ENCODE results near the gene BCR. TPM values are rescaled to one million over a fixed set of nuclear protein-coding genes. Genes with fewer than 3 reads are reported as not detected.

The BCR gene
- total RNA-seq, 1 experiment from 2014 or later: 77.0 TPM

DNA sequence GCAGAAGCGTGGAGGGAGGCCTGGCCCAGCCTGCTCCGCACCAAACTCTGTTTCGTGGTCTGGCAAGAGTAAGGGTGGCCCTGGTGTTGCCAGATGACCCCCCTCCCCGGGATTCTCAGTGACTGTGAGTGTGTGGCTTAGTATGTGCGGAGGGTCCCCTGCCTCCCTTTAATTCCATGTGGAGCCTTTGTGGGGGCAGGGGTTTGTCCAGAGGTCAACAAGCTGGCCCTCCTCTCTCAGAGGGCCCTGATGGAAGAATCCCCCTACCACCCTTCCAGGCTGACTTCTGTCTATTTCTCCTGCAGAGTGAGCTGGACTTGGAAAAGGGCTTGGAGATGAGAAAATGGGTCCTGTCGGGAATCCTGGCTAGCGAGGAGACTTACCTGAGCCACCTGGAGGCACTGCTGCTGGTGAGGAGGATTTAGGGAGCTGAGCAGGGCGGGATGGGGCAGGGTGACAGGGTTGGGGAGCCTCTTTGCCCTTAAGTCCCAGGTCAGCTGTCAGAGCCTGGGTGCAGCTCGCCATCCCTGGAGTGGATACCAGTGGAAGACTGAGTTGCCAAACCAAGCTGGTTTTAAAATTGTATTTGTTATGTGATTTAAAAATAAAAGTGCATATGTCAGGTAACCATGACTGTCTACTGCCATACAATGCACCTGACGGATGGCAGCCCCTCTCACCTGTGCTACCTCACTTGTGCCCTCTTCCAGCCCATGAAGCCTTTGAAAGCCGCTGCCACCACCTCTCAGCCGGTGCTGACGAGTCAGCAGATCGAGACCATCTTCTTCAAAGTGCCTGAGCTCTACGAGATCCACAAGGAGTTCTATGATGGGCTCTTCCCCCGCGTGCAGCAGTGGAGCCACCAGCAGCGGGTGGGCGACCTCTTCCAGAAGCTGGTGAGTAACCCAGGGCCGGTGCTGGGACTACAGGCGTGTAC, 80.6 kb downstream of the BCR start:
- WGBS (ENCODE audit: extremely low coverage, insufficient read length, low lambda C conversion rate): no CpG with 5 or more reads among the region's 21 CpGs
- H2AK5ac ChIP-seq (ENCODE audit: insufficient read length, low read length): no peak overlapping the region
- no peak overlapping the region for H4K8ac ChIP-seq (replicated peaks; ENCODE audit: insufficient read length, low read depth, low read length)
- H4K5ac ChIP-seq (ENCODE audit: insufficient read length, low read depth, low read length): no peak overlapping the region
- H3K14ac ChIP-seq (ENCODE audit: insufficient read depth, low read length): no peak overlapping the region
- no peak overlapping the region for H2AFZ ChIP-seq (ENCODE audit: low read length)
- no peaks in the 10 kb centered on the region for H3K23me2 ChIP-seq (ENCODE audit: insufficient read length, low read depth, low read length, poor library complexity, severe bottlenecking)
- no peak for DNase-seq
- no peak overlapping the region for H2BK120ac ChIP-seq (ENCODE audit: low read depth, low read length, poor library complexity, severe bottlenecking)
- H3K27ac Mint-ChIP-seq: no peak overlapping the region; a peak in 1 of 7 replicates
- H2BK20ac ChIP-seq (ENCODE audit: low read depth, low read length, poor library complexity, severe bottlenecking): no peak overlapping the region
- no peak overlapping the region for H3K4me2 ChIP-seq (ENCODE audit: insufficient read depth, insufficient read length, low read length)
- no peak overlapping the region for H4K91ac ChIP-seq (ENCODE audit: insufficient read length, low read depth, low read length)
- no peak overlapping the region for H3K4ac ChIP-seq (ENCODE audit: low read depth, low read length)
- H3K9ac ChIP-seq (ENCODE audit: extremely low read depth, insufficient read length, low read length): no peak overlapping the region
- H3T11ph ChIP-seq (ENCODE audit: low read length): no peak overlapping the region
- no peaks in the 10 kb centered on the region for H4K20me1 ChIP-seq (ENCODE audit: control insufficient read depth, insufficient read depth, insufficient read length)
- no peaks in the 10 kb centered on the region; the same call in 1 of the 2 replicates for H3K79me2 ChIP-seq (ENCODE audit: insufficient read depth, low read length)
- peaks cover 21 to 66% (median 51%) of the 10 kb centered on the region in 3 experiments for H3K36me3 Mint-ChIP-seq (ENCODE audit: insufficient read depth in 1 of 3, low read depth in 3 of 3)
- no peaks in the 10 kb centered on the region; the same call in 1 of the 2 replicates for H3K27me3 Mint-ChIP-seq (ENCODE audit: low read depth)
- no peak overlapping the region for H3K23ac ChIP-seq (ENCODE audit: insufficient read length, low read depth, low read length)
- H3K27me3 ChIP-seq (ENCODE audit: insufficient read depth, low read length): no peaks in the 10 kb centered on the region
- H3K4me1 ChIP-seq (ENCODE audit: insufficient read depth, low read length): no peaks in the 10 kb centered on the region; the same call in 1 of the 2 replicates
- no peak; the same call in 2 of the 3 replicates for TF ChIP-seq CTCF (conservative IDR thresholded peaks at IDR 0.05)
- no peak overlapping the region for H2BK5ac ChIP-seq (ENCODE audit: insufficient read length, low read length)
- no peaks in the 10 kb centered on the region for H3K9me3 Mint-ChIP-seq
- H3K79me1 ChIP-seq (ENCODE audit: insufficient read depth, low read depth, low read length, poor library complexity, severe bottlenecking): no peaks in the 10 kb centered on the region
- H3K18ac ChIP-seq (ENCODE audit: insufficient read length, low read depth, low read length): no peak overlapping the region
- H3K9me3 ChIP-seq (ENCODE audit: control insufficient read depth, low read depth, low read length): no peaks in the 10 kb centered on the region
- H3K27ac ChIP-seq (ENCODE audit: insufficient read length, low read depth, low read length): no peak overlapping the region
- H2BK15ac ChIP-seq (ENCODE audit: low read depth, low read length): no peak overlapping the region
- H3K56ac ChIP-seq (ENCODE audit: insufficient read length, low read depth, low read length): no peak overlapping the region
- no peak overlapping the region for H3K4me3 Mint-ChIP-seq
- H3K4me1 Mint-ChIP-seq: peaks cover 13 to 30% of the 10 kb centered on the region in 2 experiments
- H2BK12ac ChIP-seq (ENCODE audit: insufficient read length, low read depth, low read length): no peak overlapping the region
